ENCODE data around the gene LRRC26.

- TF ChIP-seq EZH2 (IDR thresholded peaks at IDR 0.05) (no peak), POLR2AphosphoS5 (IDR thresholded peaks at IDR 0.05; ENCODE audit: borderline replicate concordance, low read depth, low read length) (no peak)
These were observed 8.0 kb downstream of the LRRC26 start for GRCh38 chr9:137161558-137162486.

Data from SK-N-MC (cell line).